WERI-Rb-1 (cell line): ENCODE results near the gene HIRA.
"Not testable (repeated sequence)": the region's sequence is repeated elsewhere in the genome, so short reads cannot be mapped to it uniquely, and the experiment has no call there.

Experiments
- DNase-seq: peaks from one replicate; pipeline ENCODE4 v3.0.0-alpha.2; 2020
- H3K27ac ChIP-seq: fragments of 250-450 bp; sonication (Bioruptor Pico); 2 replicates; pipeline ENCODE4 v1.5.1; 2020; ENCODE audit warnings: mild to moderate bottlenecking, moderate library complexity
- H3K27me3 ChIP-seq: fragments of 250-450 bp; sonication (Bioruptor Pico); 2 replicates; pipeline ENCODE4 v1.5.1; 2021; ENCODE audit warnings: mild to moderate bottlenecking, low read depth, moderate library complexity; ENCODE audit not compliant: insufficient read depth, severe bottlenecking
- H3K36me3 ChIP-seq: fragments of 250-450 bp; sonication (Bioruptor Pico); 2 replicates; pipeline ENCODE4 v1.5.1; 2020; ENCODE audit warnings: mild to moderate bottlenecking, moderate library complexity
- H3K4me3 ChIP-seq: 2 replicates; pipeline ENCODE4 v1.5.1; 2011; ENCODE audit warnings: low read depth, mild to moderate bottlenecking, control low read depth, low read length
- H3K9me3 ChIP-seq: fragments of 250-450 bp; sonication (Bioruptor Pico); 2 replicates; pipeline ENCODE4 v1.5.1; 2021; ENCODE audit warnings: mild to moderate bottlenecking, moderate library complexity; ENCODE audit not compliant: severe bottlenecking
- CTCF ChIP-seq: IDR thresholded peaks from 2 replicates; pipeline ENCODE4 v1.5.1; 2011; ENCODE audit warnings: low read depth, mild to moderate bottlenecking, control low read depth, inconsistent platforms, low read length

Gene HIRA

GRCh38 chr22:19448739-19449421 is 17.3 kb upstream of the HIRA start:
- H3K9me3 ChIP-seq = no peaks in the 10 kb centered on the region
- H3K27me3 ChIP-seq = no peaks in the 10 kb centered on the region
- peak overlapping the region; percentile 76 for H3K4me3 ChIP-seq
- peaks cover 68% of the 10 kb centered on the region for H3K36me3 ChIP-seq
- no peak for TF ChIP-seq CTCF
- DNase-seq = no peak
- peak overlapping the region; percentile 98 for H3K27ac ChIP-seq

- Histone ChIP-seq H3K4me3 (peak overlapping the region; percentile 76), H3K36me3 (peaks cover 68% of the 10 kb centered on the region), H3K9me3 (no peaks in the 10 kb centered on the region), H3K27ac (peak overlapping the region; percentile 98), H3K27me3 (no peaks in the 10 kb centered on the region)
- TF ChIP-seq CTCF = no peak
- DNase-seq = peak; percentile 74
Observed at GRCh38 chr22:19448076-19448607, 16.6 kb upstream of the HIRA start.

GRCh38 chr22:19447330-19448075 is 16.0 kb upstream of the HIRA start, which contains the start of gene C22orf39:
Gene C22orf39, minus strand, starts transcription at chr22:19447711. Its CDS starts 23 bp downstream, at chr22:19447688.
- Histone ChIP-seq H3K27me3 (no peaks in the 10 kb centered on the region), H3K9me3 (no peaks in the 10 kb centered on the region), H3K4me3 (peak within 1 kb of the TSS; percentile 76), H3K27ac (peak within 1 kb of the TSS; percentile 98), H3K36me3 (peaks cover 62% of the 10 kb centered on the region)
- no peak for TF ChIP-seq CTCF
- peak; percentile 93 for DNase-seq

GRCh38 chr22:19446603-19447329 is 15.2 kb upstream of the HIRA start:
- peak overlapping the region; percentile 98 for H3K27ac ChIP-seq
- no peaks in the 10 kb centered on the region for H3K27me3 ChIP-seq
- H3K9me3 ChIP-seq = no peaks in the 10 kb centered on the region
- TF ChIP-seq CTCF = no peak
- DNase-seq = no peak
- peaks cover 62% of the 10 kb centered on the region for H3K36me3 ChIP-seq
- H3K4me3 ChIP-seq = peak overlapping the region; percentile 76

GRCh38 chr22:19445279-19445982 is 13.9 kb upstream of the HIRA start:
- not testable (repeated sequence) for H3K9me3 ChIP-seq, H3K4me3 ChIP-seq, DNase-seq, H3K27me3 ChIP-seq, H3K27ac ChIP-seq
- H3K36me3 ChIP-seq = peaks cover 60% of the 10 kb centered on the region
